Activated naive CD8-positive, alpha-beta T cell treated with anti-CD3 and anti-CD28 coated beads, Interleukin-2, amount 10 ng/mL, durations not matched to agents 7 days and 5 days (primary cell): ENCODE measurements around the gene GPR183. TPM values are rescaled to one million over a fixed set of nuclear protein-coding genes. Genes with fewer than 3 reads are reported as not detected.

ENCODE experiments used
- ATAC-seq: fragments of 150-1000 bp; cut with Tn5 transposase; one replicate; pipeline ENCODE4 v1.10.0; 2021; ENCODE audit warnings: low read depth, moderate library complexity
- POLR2A ChIA-PET: fragments of 350-600 bp; sonication (Branson Sonifier 250); formaldehyde crosslinking; loops from one replicate; lab custom pipeline; 2021; ENCODE audit warnings: antibody characterized with exemption; lab: Charles Lee
- DNase-seq: peaks from one replicate; pipeline ENCODE4 v3.0.0; 2021
- H3K27ac Mint-ChIP-seq: one replicate; pipeline ENCODE4 v1.8.0; 2022; ENCODE audit warnings: mild to moderate bottlenecking, mixed read lengths
- H3K27me3 Mint-ChIP-seq: one replicate; pipeline ENCODE4 v1.8.0; 2022; ENCODE audit warnings: mild to moderate bottlenecking, moderate library complexity, mixed read lengths
- H3K36me3 Mint-ChIP-seq: one replicate; pipeline ENCODE4 v1.8.0; 2021; ENCODE audit warnings: mild to moderate bottlenecking, mixed read lengths
- H3K4me1 Mint-ChIP-seq: one replicate; pipeline ENCODE4 v1.8.0; 2021; ENCODE audit warnings: mixed read lengths
- H3K4me3 Mint-ChIP-seq: one replicate; pipeline ENCODE4 v1.8.0; 2022; ENCODE audit warnings: mild to moderate bottlenecking, moderate library complexity, mixed read lengths
- H3K9me3 Mint-ChIP-seq: one replicate; pipeline ENCODE4 v1.8.0; 2021; ENCODE audit warnings: mixed read lengths
- total RNA-seq, 2 experiments: library from RNA; stranded (reverse); gene quantifications; one replicate each; pipeline ENCODE4 v1.2.3, GENCODE V29; 2021

The GPR183 gene
- total RNA-seq, 2 experiments from 2014 or later, result 36.4 to 44.9 TPM

DNA sequence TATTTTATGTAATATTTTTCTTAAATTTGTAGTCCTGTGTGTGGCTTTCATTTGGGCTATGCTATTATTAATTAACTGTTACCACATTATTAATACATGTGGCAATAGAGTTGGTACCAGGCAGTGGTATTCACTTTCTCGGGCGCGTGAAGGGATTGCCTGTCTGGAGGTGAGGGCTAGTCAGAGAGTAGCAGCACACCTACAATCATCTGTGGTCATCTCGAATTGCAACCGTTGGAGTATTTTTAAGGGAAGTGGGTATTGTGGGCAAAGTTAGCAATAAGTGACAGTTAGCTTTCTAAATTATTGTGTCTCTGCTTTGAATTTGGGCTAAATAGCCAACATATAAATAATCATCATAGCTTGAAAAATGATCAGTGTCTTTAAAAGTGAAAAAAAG, 29.0 kb downstream of the GPR183 start:
- H3K27me3 Mint-ChIP-seq, result no peaks in the 10 kb centered on the region
- peaks cover 43% of the 10 kb centered on the region for H3K36me3 Mint-ChIP-seq
- DNase-seq (no peak), ATAC-seq (no peak)
- peaks cover 81% of the 10 kb centered on the region for H3K4me1 Mint-ChIP-seq
- POLR2A ChIA-PET, result no interaction called here
- H3K4me3 Mint-ChIP-seq, result peak overlapping the region; percentile 44
- H3K9me3 Mint-ChIP-seq, result no peaks in the 10 kb centered on the region
- H3K27ac Mint-ChIP-seq, result peak overlapping the region; percentile 39

DNA sequence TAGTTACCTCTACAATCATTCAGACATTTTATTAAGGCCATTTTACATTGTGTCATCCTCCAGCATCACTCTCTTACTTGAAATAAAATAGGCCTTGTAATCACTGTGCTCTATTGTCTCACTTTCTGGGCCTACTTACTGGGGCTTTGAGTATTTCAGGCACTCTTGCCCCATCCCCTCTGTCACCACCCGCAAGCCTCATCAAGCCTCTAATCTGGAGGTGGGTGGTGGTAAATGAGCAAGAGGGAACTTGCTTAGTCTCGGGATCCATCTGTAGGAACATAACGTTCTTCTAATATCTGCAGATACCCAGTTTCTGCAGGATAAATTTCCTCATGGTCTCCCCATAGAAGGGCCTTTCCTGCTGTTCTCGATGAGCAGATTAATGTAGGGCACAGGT, 29.6 kb downstream of the GPR183 start:
- DNase-seq (no peak), ATAC-seq (no peak)
- H3K27ac Mint-ChIP-seq, result peak overlapping the region; percentile 73
- H3K36me3 Mint-ChIP-seq, result peaks cover 48% of the 10 kb centered on the region
- peaks cover 2% of the 10 kb centered on the region for H3K9me3 Mint-ChIP-seq
- H3K4me1 Mint-ChIP-seq, result peaks cover 83% of the 10 kb centered on the region
- POLR2A ChIA-PET, result no interaction called here
- H3K4me3 Mint-ChIP-seq, result no peak overlapping the region
- no peaks in the 10 kb centered on the region for H3K27me3 Mint-ChIP-seq

DNA sequence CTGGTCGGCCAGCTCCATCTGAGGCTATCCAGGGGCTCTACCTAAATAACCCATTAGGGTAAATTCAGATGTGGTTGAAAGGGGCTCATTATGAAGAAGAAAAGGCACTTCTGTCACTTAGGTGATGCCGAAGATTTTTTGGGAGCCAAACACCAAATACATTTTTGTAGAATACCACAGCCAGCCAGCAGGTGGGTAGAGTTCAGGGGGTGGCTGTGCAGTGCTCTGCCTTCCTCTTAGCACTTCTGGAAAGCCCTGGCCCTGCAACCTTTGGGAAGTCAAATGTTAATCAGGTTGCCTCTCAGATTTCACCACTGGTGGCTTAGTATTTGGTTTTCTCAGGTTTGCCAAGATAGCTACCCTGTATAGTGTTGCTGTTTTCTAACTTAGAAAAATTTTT, 30.5 kb downstream of the GPR183 start:
- POLR2A ChIA-PET, result interaction anchor here (1.1 kb wide), 1 partner anchor 106 kb away, joined by 3 read pairs; no protein-coding TSS in a partner anchor
- peaks cover 55% of the 10 kb centered on the region for H3K36me3 Mint-ChIP-seq
- peaks cover 78% of the 10 kb centered on the region for H3K4me1 Mint-ChIP-seq
- no peaks in the 10 kb centered on the region for H3K27me3 Mint-ChIP-seq
- peaks cover 4% of the 10 kb centered on the region for H3K9me3 Mint-ChIP-seq
- H3K27ac Mint-ChIP-seq, result no peak overlapping the region
- DNase-seq (no peak), ATAC-seq (no peak)
- H3K4me3 Mint-ChIP-seq, result peak overlapping the region; percentile 1

DNA sequence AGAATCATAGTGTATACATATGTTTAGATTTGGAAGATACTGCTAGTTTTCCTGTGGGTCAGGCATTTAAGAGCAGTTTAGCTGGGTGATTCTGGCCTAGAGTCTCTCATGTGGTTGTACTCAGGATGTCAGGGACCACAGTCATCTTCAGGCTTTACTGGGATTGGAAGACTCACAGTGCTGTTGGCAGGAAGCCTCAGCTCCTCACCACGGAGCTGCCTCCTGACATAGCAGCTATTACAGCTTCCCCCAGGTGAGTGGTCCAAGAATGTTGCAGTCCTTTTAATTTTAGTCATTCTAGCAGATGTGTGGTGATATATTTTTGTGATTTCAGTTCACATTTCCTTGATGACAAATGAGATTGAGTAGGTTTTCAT, 32.1 kb downstream of the GPR183 start:
- H3K27me3 Mint-ChIP-seq, result no peaks in the 10 kb centered on the region
- POLR2A ChIA-PET, result interaction anchor here (0.7 to 1.9 kb wide), 7 partner anchors 17 to 299 kb away, joined by 3 to 7 read pairs (median 4); partner anchors contain the start of genes GPR18, GPR183 and UBAC2
- peaks cover 4% of the 10 kb centered on the region for H3K9me3 Mint-ChIP-seq

DNA sequence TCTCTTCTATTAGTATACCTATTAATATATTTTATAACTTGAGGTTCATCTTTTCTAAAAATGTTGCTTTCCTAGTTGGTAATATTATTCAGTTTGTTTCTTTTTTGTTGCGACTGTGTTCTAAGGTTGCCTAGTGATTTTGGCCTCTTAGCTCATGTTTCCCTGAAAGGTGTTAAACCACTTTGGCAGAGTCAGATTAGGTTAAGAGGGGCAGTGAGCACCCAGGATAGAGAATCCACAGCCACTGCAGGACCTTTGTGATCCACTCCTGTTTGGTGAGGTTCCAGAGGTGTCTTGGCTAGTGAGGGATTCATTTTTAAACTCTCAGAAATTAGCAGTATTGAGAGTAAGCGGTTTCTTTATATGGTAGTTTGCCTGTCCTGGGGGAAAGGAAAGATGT, 34.1 kb downstream of the GPR183 start:
- H3K27ac Mint-ChIP-seq, result peak overlapping the region; percentile 17
- ATAC-seq (no peak), DNase-seq (no peak)
- H3K4me3 Mint-ChIP-seq, result no peak overlapping the region
- peaks cover 34% of the 10 kb centered on the region for H3K36me3 Mint-ChIP-seq
- peaks cover 62% of the 10 kb centered on the region for H3K4me1 Mint-ChIP-seq
- POLR2A ChIA-PET, result interaction anchor here (1.9 kb wide), 1 partner anchor 108 kb away, joined by 5 read pairs; no protein-coding TSS in a partner anchor
- no peaks in the 10 kb centered on the region for H3K27me3 Mint-ChIP-seq
- H3K9me3 Mint-ChIP-seq, result peaks cover 4% of the 10 kb centered on the region

More for the DNA sequence above, 32.1 kb downstream of the GPR183 start:
- no peak for DNase-seq
- Mint-ChIP-seq H3K36me3 (peaks cover 51% of the 10 kb centered on the region), H3K4me1 (peaks cover 75% of the 10 kb centered on the region), H3K4me3 (peak overlapping the region; percentile 46), H3K27ac (peak overlapping the region; percentile 76)
- peak; percentile 89 for ATAC-seq

DNA sequence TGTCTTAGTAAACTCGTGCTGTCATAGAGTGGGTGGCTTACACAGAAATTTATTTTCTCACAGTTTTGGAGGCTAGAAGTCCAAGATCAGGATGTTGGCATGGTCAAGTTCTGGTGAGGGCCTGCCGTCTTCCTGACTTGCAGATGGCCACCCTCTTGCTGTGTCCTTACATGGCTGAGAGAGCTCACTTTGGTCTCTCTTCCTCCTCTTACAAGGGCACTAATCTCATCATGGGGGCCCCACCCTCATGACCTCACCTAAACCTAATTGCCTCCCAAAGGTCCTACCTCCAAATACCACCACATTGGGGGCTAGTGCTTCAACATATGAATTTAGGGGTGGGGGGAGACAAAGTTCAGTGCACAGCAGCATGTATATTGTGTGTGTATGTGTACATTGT, 34.7 kb downstream of the GPR183 start:
- H3K36me3 Mint-ChIP-seq, result peaks cover 30% of the 10 kb centered on the region

DNA sequence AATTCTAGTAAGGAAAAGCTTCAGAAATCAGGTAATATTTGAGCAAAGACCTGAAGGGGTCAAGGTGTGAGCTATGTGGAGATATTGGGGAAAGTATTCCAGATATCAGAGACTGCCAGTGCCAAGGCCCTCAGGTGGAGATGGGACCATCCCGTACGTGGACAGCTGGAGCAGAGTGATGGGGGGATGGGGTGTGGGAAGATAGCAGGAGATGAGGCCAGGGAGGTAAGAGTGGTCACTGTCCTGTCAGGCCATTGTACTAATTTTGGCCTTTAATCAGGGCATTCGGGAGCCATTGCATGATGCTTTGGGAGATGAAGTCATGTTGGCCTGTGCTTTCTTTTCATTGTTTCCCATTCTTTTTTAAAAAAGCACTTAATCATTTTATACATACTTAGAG, 36.0 kb downstream of the GPR183 start:
- Mint-ChIP-seq H3K27ac (peak overlapping the region; percentile 66), H3K4me3 (no peak overlapping the region), H3K36me3 (peaks cover 30% of the 10 kb centered on the region), H3K4me1 (peaks cover 47% of the 10 kb centered on the region), H3K27me3 (no peaks in the 10 kb centered on the region), H3K9me3 (peaks cover 4% of the 10 kb centered on the region)
- POLR2A ChIA-PET, result interaction anchor here (1.1 to 1.9 kb wide), 2 partner anchors 71 to 110 kb away, joined by 3 to 5 read pairs; partner anchors contain the start of gene UBAC2
- ATAC-seq, result no peak
- DNase-seq, result no peak

More for the DNA sequence above, 34.7 kb downstream of the GPR183 start:
- Mint-ChIP-seq H3K4me1 (peaks cover 57% of the 10 kb centered on the region), H3K9me3 (peaks cover 4% of the 10 kb centered on the region), H3K27ac (no peak overlapping the region), H3K4me3 (no peak overlapping the region), H3K27me3 (no peaks in the 10 kb centered on the region)
- DNase-seq (no peak), ATAC-seq (no peak)
- POLR2A ChIA-PET, result interaction anchor here (1.1 to 1.9 kb wide), 2 partner anchors 72 to 109 kb away, joined by 3 to 5 read pairs; partner anchors contain the start of gene UBAC2

DNA sequence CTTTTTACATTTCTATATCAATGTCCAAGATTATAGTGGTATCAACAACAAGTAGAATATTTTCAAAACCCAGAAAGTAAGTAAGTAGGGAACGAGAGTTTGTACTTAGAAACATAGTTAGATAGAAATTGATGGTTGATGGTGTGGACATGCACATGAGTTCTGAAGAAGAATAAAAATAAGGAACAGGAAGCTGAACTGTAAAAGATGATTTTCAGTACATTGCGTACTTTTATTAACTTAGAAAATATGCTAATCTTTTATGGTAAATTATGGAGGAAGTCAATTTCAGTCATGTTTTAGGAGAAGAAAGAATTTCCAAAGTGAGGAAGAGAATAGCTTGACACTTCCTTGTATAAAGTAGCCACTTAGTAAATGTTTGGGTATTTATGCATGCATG, 36.7 kb downstream of the GPR183 start:
- H3K36me3 Mint-ChIP-seq, result peaks cover 31% of the 10 kb centered on the region
- H3K4me1 Mint-ChIP-seq, result peaks cover 44% of the 10 kb centered on the region
- DNase-seq (no peak), ATAC-seq (no peak)
- no peak overlapping the region for H3K27ac Mint-ChIP-seq
- no peaks in the 10 kb centered on the region for H3K27me3 Mint-ChIP-seq
- peaks cover 4% of the 10 kb centered on the region for H3K9me3 Mint-ChIP-seq
- H3K4me3 Mint-ChIP-seq, result no peak overlapping the region
- POLR2A ChIA-PET, result interaction anchor here (0.9 to 3.7 kb wide), 4 partner anchors 70 to 166 kb away, joined by 3 to 22 read pairs (median 4); partner anchors contain the start of gene UBAC2

DNA sequence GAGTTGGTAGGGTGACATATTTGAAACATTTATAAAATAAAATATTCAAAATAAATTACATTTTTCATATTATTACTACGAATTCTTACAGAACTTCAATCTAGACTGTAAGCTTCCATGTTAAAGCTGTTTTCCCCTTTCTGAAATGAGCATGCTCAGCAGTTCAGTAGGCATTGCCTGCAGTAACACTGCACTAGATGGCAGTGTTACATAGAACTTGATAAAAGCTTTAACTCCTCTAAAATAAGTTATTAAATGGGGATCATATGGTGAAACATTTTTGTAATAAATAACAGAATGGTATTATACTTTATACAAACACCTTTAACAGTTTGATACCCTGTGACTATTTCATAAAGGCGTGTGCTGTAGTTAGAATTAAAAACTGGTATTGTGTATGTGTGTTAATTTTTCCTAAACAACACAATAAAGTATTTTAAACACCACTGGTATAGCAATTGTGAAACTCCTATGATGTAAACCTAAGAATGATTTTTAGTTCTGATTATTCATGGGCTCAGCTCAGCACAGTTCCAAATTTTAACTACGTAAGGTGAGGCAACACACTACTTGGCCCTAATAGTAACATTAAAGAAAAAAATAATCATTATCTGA, 37.5 kb downstream of the GPR183 start:
- H3K4me3 Mint-ChIP-seq, result no peak overlapping the region
- peak; percentile 66 for ATAC-seq
- POLR2A ChIA-PET, result interaction anchor here (0.9 to 3.7 kb wide), 7 partner anchors 69 to 167 kb away, joined by 3 to 22 read pairs (median 4); partner anchors contain the start of gene UBAC2
- H3K27me3 Mint-ChIP-seq, result no peaks in the 10 kb centered on the region
- no peak overlapping the region for H3K27ac Mint-ChIP-seq
- H3K36me3 Mint-ChIP-seq, result peaks cover 26% of the 10 kb centered on the region
- H3K9me3 Mint-ChIP-seq, result peaks cover 4% of the 10 kb centered on the region
- no peak for DNase-seq
- H3K4me1 Mint-ChIP-seq, result peaks cover 43% of the 10 kb centered on the region

DNA sequence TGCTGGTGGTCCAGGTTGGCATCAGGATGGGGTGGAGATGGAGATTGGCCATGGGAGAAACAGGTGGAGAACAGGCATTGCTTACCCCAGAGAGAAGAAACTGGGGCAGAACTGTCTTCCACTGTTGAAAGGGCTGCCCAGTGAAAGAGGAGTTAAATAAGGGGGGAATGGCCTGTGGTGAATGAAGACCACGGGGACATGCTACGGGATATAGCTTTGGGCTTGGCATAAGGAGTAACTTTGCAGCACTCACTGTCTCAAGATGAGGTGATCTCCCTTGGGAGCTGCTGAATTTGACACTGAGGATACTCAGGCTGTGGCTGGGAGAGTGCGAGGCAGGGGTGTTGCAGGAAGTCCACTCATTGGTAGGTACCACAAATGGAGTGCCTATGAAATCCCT, 38.4 kb downstream of the GPR183 start:
- POLR2A ChIA-PET, result interaction anchor here (1.1 to 3.7 kb wide), 2 partner anchors 68 to 166 kb away, joined by 3 to 22 read pairs; partner anchors contain the start of gene UBAC2
- Mint-ChIP-seq H3K9me3 (peaks cover 4% of the 10 kb centered on the region), H3K27me3 (no peaks in the 10 kb centered on the region), H3K4me1 (peaks cover 46% of the 10 kb centered on the region), H3K36me3 (peaks cover 26% of the 10 kb centered on the region), H3K27ac (peak overlapping the region; percentile 1), H3K4me3 (no peak overlapping the region)
- ATAC-seq (no peak), DNase-seq (no peak)

DNA sequence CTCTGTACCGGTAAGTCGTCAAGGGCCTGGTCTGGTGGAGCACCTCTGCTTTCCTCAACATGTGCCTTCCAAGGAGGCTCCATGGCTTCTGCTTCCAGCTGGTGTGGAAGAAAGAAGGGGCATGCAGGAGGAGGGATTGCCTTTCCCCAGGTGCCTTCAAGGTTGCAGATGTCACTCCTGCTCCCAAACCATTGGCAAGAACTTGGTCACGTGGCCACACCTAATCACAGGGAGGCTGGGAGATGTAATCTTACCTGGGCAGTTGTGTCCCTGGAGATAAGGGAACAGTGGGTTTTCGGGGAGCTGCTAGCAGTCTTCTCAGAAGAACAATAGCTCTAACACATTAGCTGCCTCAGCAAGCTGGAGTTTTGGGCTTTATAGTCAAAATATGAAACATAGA, 39.3 kb downstream of the GPR183 start:
- ATAC-seq, result no peak

DNA sequence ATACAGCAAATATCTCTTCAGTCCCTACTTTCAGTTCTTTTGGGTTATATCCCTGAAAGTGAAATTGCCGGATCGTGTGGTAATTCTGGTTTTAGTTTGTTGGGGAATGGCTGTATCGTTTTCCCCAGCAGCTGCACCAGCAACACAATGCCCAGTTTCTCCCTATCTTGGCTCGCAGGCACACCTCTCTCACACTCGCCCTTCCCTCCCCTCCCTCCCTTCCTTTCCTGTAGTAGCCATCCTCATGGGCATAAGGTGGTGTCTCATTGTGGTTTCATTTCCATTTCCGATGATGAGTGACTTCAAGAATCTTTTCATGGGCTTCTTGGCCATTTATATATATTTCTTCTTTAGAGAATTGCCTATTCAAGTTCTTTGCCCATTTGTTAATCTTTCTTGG, 40.4 kb downstream of the GPR183 start:
- Mint-ChIP-seq H3K27ac (no peak overlapping the region), H3K36me3 (peaks cover 9% of the 10 kb centered on the region), H3K4me1 (peaks cover 41% of the 10 kb centered on the region), H3K27me3 (no peaks in the 10 kb centered on the region), H3K9me3 (no peaks in the 10 kb centered on the region), H3K4me3 (no peak overlapping the region)
- POLR2A ChIA-PET, result interaction anchor here (0.6 to 3.7 kb wide), 3 partner anchors 66 to 116 kb away, joined by 3 to 22 read pairs (median 3); partner anchors contain the start of gene UBAC2
- ATAC-seq (no peak), DNase-seq (no peak)

More for the DNA sequence above, 39.3 kb downstream of the GPR183 start:
- POLR2A ChIA-PET, result interaction anchor here (0.6 to 3.7 kb wide), 3 partner anchors 67 to 116 kb away, joined by 3 to 22 read pairs (median 3); partner anchors contain the start of gene UBAC2
- H3K4me3 Mint-ChIP-seq, result no peak overlapping the region
- peaks cover 4% of the 10 kb centered on the region for H3K9me3 Mint-ChIP-seq
- no peak overlapping the region for H3K27ac Mint-ChIP-seq
- H3K27me3 Mint-ChIP-seq, result no peaks in the 10 kb centered on the region
- DNase-seq, result no peak
- H3K4me1 Mint-ChIP-seq, result peaks cover 46% of the 10 kb centered on the region
- peaks cover 18% of the 10 kb centered on the region for H3K36me3 Mint-ChIP-seq

DNA sequence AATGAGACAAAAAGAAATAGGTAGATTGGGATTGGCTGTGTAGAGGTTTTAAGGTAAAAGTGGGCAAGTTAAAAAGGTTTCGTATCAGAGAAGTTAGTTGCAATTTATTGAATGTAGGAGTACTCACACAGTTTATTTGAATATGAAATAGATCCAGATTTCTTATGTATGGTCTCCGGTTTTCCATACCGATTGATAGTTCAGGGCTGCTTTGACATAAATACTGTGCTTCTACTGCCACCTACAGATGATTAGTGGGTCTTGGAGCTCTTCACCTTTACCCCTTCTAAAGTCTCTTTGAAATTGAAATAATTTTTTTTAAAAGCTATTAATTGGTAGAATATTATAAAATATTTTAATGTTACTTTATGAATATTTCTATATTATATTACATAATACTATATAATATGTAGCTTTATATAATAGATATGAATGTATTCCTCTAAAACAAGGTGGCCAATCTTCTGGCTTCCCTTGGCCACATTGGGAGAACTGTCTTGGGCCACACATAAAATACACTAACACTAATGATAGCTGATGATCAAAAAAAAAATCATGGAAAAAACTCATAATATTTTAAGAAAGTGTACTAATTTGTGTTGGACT, 41.3 kb downstream of the GPR183 start:
- Mint-ChIP-seq H3K27me3 (no peaks in the 10 kb centered on the region), H3K4me1 (peaks cover 44% of the 10 kb centered on the region), H3K36me3 (peaks cover 4% of the 10 kb centered on the region), H3K27ac (no peak overlapping the region), H3K4me3 (no peak overlapping the region), H3K9me3 (no peaks in the 10 kb centered on the region)
- no peak for DNase-seq
- POLR2A ChIA-PET, result interaction anchor here (0.6 to 3.0 kb wide), 7 partner anchors 47 to 178 kb away, joined by 3 to 37 read pairs (median 3); partner anchors contain the start of gene UBAC2
- ATAC-seq, result peak; percentile 59
